Muscle of back (tissue), 11 donors: ENCODE measurements around the gene MSLN. TPM values are rescaled to one million over a fixed set of nuclear protein-coding genes. Genes with fewer than 3 reads are reported as not detected.

Source experiments
- DNase-seq, 3 donors: peaks; one replicate each; pipeline versions ENCODE4 v3.0.0 to v3.0.0-alpha.2; 2013
- polyA plus RNA-seq, 10 donors: library from polyadenylated mRNA; unstranded; fragments of 120-200 nt; gene quantifications; one replicate each; pipeline ENCODE4 v1.2.1, GENCODE V29; 2013; ENCODE audit not compliant: insufficient read length in 10 of 10

MSLN gene
- polyA plus RNA-seq, 10 donors, result 0.28 to 3.8 (median 0.55) TPM

GRCh38 chr16:754656-755055, 5.9 kb upstream of the MSLN start:
- DNase-seq, result no peak

- no peak for DNase-seq
These were observed 4.1 kb upstream of the MSLN start for GRCh38 chr16:756428-756827.

GRCh38 chr16:759110-759910, 1.2 kb upstream of the MSLN start:
- DNase-seq, result no peak

- DNase-seq, result no peak
These were observed 469 bp upstream of the MSLN start for GRCh38 chr16:760065-760464.

GRCh38 chr16:761625-762513, 1.3 kb downstream of the MSLN start:
- DNase-seq, result no peak

GRCh38 chr16:762595-763268, 2.2 kb downstream of the MSLN start:
- no peak for DNase-seq

- DNase-seq, result no peak
These were observed 3.0 kb downstream of the MSLN start for GRCh38 chr16:763369-764183.

- DNase-seq, result no peak
These were observed 3.7 kb downstream of the MSLN start for GRCh38 chr16:764184-764750.

GRCh38 chr16:764848-765487, 4.4 kb downstream of the MSLN start:
- no peak for DNase-seq

- DNase-seq, result no peak
These were observed 4.9 kb downstream of the MSLN start for GRCh38 chr16:765488-765865.

GRCh38 chr16:766008-766819, 5.7 kb downstream of the MSLN start:
- DNase-seq, result no peak

- DNase-seq, result no peak
These were observed 6.5 kb downstream of the MSLN start for GRCh38 chr16:766820-767640.

- no peak for DNase-seq
These were observed 7.3 kb downstream of the MSLN start for GRCh38 chr16:767743-768235.

GRCh38 chr16:768428-768827, 7.9 kb downstream of the MSLN start:
- no peak for DNase-seq

- DNase-seq, result no peak
These were observed 8.8 kb downstream of the MSLN start for GRCh38 chr16:769184-769784.

- DNase-seq, result no peak
These were observed 9.4 kb downstream of the MSLN start for GRCh38 chr16:769934-770333.

- no peak for DNase-seq
These were observed 9.9 kb downstream of the MSLN start for GRCh38 chr16:770411-770810.

- DNase-seq, result no peak
These were observed 12.4 kb downstream of the MSLN start for GRCh38 chr16:772959-773358.
